HG03097 (cell line): ENCODE measurements around the gene TRIM29.

Experiments used
- ATAC-seq: cut with Tn5 transposase; IDR thresholded peaks from one replicate; pipeline ENCODE4 v1.9.1; 2021; ENCODE audit not compliant: unreplicated experiment, low FRiP score

TRIM29 gene

GRCh38 chr11:120125509-120125908, 12.4 kb downstream of the TRIM29 start:
- ATAC-seq, result no peak

DNA sequence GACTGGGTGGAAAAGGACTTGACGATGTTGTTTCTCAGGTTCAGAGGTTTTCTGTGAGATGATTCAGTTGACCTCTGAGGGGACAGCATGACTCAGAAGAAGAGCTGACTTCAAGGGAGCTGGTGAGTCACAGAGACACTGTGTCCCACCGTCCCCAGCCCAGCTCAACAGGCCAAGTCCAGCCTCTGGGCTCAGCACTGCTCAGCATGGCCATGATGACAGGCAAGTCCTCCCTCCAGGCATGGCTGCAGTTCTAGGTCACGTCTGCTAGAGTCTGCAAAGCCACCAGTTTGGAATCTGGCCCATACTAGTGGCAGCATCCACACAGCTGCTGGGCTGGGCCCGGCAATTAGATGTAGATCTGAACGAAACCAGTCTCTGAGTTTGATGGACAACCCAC, 12.9 kb downstream of the TRIM29 start:
- ATAC-seq, result no peak

DNA sequence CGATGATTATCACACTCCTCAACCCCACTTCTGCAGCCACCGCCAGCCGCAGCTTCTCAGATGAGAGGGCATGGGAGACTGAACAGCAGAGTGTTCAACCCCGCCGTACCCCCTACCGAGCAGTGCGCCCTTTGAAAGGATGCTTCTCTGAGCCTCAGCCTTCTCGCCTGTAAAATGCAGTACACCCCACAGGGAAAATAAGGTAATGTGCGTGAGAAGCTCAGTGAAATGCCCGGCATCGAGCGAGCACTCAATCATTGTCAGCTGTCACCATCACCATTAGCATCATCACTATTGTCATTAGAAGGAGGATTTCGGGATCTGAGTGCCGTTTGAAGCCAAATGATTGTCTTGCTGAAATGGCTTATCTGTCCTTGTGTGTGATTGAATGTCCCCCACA, 13.6 kb downstream of the TRIM29 start:
- ATAC-seq, result no peak

DNA sequence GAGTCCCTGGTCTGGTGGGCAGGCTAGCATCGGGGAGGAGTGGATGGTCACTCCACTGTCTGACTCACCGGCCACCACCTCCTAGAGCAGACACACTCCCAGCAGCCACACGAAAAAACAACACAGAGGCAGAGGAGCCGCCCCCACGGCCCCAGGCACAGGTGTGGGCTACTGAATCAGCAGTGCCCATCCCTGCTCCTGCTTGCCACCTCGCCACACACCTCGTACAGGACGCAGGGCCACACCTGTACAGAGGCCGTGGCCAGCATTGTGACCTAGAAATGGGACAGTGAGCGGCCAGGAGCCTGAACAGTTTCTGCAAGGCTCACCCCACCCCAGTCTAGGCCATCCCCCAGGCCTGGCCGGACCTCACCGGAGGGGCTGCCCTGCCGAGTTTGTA, 14.0 kb downstream of the TRIM29 start:
- ATAC-seq, result no peak

DNA sequence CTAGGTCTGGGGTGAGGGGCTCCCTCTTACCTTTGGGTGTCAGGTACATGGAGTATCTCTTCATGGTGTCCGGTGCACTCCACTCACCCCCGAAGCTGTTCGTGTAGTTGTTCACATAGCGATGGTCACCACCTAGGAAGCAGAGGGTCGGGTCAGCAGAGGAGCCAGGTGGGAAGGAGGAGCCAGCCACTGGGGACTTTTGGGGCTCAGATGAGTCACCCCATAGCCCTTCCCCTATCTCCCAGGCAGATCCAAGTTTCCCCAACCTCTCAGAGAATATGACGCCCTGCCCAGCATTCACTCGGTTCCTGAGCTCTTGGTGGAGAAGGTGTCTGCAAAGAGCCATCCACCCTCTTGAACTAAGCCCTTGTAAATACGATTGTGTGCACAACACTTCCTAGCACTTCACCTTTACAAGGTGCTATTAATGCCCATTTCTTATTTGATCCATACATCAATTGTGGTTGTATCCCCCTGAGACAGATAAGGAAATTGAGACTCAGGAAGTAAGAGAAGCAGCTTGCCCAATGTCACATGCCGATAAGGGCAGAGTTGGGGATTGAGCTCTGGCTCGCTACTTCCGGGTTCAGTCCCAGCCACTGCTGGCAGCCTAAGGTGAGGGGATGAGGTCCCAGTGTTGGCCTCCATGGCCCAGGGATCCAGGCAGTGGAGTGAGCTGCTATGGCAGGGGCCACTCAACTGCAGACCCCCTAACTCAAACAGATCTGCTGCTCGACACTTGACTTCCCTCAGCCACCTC, 14.8 kb downstream of the TRIM29 start:
- ATAC-seq, result no peak

DNA sequence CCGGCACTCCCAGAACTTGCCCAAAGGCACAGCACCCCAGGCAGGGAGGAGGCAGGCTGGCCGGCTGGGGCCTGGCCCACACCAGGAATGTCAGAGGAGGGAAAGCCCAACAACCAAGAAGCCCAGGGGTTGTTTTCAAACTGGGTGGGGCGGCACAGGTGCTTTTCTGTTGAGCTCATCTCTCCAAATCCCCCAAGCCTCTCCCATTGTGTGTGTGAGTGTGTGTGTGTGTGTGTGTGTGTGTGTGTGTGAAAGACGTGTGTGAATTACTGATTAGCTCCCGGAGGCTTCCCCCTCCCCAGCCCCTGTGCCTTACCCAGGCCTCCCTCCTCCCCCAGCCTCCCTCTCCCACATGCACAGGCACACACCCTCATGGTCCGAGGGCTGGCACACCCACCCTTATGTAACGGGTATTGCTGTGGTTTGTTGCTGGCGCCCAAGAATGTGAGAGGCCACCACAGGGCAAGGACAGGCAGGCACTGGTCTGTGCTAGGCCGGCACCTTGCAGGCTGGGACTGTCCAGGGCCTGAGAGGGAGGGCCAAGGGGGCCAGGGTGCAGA, 15.9 kb downstream of the TRIM29 start:
- no peak for ATAC-seq

DNA sequence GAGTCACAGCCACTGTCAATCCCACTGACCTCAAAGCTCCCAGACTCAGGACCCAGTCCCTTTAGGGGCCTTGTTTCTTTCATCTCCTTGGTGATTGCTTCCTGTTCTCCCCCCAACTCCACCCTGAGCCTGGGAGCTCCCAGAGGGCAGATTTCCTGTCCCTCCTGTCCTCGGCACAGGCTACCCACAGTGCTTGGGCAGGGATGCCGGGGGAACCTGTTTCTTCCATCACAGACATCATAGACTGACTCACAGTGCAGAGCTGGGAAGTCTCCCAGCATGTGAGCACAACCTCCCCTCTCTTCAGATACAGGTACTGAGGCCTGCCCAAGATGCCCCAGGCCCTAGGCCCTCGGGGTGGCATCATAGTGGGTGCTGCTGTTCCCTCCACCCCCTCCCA, 16.6 kb downstream of the TRIM29 start:
- ATAC-seq, result no peak

- no peak for ATAC-seq
Observed at GRCh38 chr11:120120805-120121335, 17.0 kb downstream of the TRIM29 start.

- no peak for ATAC-seq
Observed at GRCh38 chr11:120119121-120119520, 18.8 kb downstream of the TRIM29 start.

- ATAC-seq, result no peak
Observed at GRCh38 chr11:120117991-120118390, 19.9 kb downstream of the TRIM29 start.

- ATAC-seq, result no peak
Observed at GRCh38 chr11:120116966-120117365, 20.9 kb downstream of the TRIM29 start.

GRCh38 chr11:120115272-120116000, 22.5 kb downstream of the TRIM29 start:
- ATAC-seq, result no peak

DNA sequence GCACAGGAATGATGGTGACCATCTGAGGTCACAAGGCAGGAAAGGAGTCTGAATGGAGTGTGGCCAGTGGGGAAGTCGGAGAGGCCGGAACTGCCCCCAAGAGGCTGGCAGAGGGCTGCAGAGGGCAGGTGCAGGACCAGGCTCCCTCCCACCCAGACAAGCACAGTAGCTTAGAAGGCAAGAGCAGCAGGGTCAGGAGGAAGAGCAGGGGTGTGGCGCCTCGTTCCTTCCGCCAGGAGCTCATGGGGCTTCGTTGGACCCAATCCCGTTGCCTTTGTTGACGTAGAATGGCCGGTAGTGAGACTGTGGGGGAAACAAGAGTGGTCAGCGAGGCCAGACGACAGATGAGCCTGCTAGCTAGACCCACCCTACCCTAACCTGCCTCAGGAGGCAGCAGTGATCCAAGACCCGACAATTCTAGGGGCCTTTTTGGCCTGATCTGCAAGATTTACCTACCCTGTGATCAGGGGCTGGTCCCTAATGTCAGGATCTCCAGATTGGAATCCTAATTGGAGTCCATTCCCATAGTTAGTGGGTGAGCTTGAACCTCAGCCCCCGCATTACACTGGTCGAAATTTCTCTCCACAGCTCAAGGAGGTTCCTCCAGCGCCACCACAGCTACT, 25.6 kb downstream of the TRIM29 start:
- ATAC-seq, result no peak

- no peak for ATAC-seq
Observed at GRCh38 chr11:120109531-120109930, 28.4 kb downstream of the TRIM29 start.

- no peak for ATAC-seq
Observed at GRCh38 chr11:120108785-120109168, 29.1 kb downstream of the TRIM29 start.

DNA sequence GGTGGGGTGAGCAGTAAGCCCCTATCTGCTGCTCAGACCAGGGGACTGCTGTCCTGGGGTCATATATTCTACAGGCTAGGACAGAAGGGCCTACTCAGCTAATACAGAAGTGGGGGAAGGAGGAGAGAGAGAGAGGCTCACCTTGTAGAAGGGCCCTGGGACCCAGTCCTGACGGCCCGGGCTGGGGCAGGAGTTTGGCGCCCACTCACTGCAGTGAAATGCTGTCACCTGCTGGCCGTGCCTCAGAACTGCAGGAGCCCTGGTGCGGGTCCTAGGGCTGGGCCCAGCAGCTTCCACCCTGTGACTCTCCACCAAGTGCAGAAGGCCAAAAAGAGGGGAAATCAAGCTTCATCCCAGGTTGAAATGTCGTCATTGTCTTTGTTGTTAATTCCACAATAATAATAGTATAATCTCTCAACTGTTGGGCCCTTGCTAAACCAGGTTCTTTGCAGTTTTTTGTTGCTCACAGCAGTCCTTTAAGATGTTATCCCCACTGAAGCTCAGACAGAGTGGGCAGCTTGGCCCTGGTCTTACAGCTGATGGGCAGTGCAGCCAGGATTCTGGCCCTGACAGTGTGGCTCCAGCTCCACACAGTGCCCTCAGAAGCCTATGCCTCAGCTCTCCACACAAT, 29.6 kb downstream of the TRIM29 start:
- no peak for ATAC-seq

GRCh38 chr11:120107692-120108091, 30.2 kb downstream of the TRIM29 start:
- no peak for ATAC-seq

GRCh38 chr11:120106354-120107150, 31.4 kb downstream of the TRIM29 start:
- no peak for ATAC-seq

- no peak for ATAC-seq
Observed at GRCh38 chr11:120105576-120105975, 32.3 kb downstream of the TRIM29 start.

DNA sequence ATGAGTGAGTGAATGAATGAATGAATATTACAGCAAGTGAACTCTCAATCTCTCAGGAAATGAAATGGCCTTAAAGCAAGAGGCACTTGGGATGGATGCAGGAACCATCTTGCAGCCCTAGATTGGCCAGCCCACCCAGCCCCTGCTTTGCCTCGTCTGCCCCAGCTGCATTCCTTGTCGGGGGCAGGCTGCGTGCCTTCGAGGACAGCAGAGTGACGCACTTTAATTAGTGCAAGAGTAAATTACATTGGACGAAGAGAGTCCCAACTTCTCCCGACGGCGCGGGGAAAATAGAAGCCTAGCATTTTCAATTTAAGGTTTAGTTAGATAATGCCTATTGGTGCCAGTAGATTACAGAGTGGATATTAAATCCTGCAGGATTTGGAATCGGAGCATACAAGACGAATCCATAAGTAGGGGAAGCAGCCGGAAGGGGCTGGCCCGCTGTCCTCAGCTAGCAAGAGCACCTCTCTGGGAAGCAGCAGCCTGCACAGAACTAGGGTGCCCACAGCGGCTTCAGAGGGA, 33.8 kb downstream of the TRIM29 start:
- ATAC-seq, result no peak
